Measurements from ENCODE around the gene NENF.

GRCh38 chr1:212457740-212458338 is 25.1 kb downstream of the NENF start:
- TF ChIP-seq, protein P1, sequence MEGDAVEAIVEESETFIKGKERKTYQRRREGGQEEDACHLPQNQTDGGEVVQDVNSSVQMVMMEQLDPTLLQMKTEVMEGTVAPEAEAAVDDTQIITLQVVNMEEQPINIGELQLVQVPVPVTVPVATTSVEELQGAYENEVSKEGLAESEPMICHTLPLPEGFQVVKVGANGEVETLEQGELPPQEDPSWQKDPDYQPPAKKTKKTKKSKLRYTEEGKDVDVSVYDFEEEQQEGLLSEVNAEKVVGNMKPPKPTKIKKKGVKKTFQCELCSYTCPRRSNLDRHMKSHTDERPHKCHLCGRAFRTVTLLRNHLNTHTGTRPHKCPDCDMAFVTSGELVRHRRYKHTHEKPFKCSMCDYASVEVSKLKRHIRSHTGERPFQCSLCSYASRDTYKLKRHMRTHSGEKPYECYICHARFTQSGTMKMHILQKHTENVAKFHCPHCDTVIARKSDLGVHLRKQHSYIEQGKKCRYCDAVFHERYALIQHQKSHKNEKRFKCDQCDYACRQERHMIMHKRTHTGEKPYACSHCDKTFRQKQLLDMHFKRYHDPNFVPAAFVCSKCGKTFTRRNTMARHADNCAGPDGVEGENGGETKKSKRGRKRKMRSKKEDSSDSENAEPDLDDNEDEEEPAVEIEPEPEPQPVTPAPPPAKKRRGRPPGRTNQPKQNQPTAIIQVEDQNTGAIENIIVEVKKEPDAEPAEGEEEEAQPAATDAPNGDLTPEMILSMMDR (IDR thresholded peaks at IDR 0.05; ENCODE audit: low read depth, low read length, missing input control): peak; percentile 39
- TF ChIP-seq ATF3 (IDR thresholded peaks at IDR 0.05): no peak
- TF ChIP-seq, protein P2, sequence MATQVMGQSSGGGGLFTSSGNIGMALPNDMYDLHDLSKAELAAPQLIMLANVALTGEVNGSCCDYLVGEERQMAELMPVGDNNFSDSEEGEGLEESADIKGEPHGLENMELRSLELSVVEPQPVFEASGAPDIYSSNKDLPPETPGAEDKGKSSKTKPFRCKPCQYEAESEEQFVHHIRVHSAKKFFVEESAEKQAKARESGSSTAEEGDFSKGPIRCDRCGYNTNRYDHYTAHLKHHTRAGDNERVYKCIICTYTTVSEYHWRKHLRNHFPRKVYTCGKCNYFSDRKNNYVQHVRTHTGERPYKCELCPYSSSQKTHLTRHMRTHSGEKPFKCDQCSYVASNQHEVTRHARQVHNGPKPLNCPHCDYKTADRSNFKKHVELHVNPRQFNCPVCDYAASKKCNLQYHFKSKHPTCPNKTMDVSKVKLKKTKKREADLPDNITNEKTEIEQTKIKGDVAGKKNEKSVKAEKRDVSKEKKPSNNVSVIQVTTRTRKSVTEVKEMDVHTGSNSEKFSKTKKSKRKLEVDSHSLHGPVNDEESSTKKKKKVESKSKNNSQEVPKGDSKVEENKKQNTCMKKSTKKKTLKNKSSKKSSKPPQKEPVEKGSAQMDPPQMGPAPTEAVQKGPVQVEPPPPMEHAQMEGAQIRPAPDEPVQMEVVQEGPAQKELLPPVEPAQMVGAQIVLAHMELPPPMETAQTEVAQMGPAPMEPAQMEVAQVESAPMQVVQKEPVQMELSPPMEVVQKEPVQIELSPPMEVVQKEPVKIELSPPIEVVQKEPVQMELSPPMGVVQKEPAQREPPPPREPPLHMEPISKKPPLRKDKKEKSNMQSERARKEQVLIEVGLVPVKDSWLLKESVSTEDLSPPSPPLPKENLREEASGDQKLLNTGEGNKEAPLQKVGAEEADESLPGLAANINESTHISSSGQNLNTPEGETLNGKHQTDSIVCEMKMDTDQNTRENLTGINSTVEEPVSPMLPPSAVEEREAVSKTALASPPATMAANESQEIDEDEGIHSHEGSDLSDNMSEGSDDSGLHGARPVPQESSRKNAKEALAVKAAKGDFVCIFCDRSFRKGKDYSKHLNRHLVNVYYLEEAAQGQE (IDR thresholded peaks at IDR 0.05): no peak
- TF ChIP-seq TAF1 (conservative IDR thresholded peaks at IDR 0.05): no peak
